Endothelial cell of umbilical vein (primary cell): ENCODE measurements around the gene SLC35E3. TPM values are rescaled to one million over a fixed set of nuclear protein-coding genes. Genes with fewer than 3 reads are reported as not detected.

Source experiments
- BruUV-seq: library from RNA; stranded (reverse); fragments of 400-500 nt; replicated peaks from 2 replicates; lab custom pipeline; 2021; lab: Mats Ljungman, UMichigan
- CTCF ChIA-PET: fragments of 300-600, 350-600 bp; sonication (Branson Sonifier 250); formaldehyde crosslinking; loops from one replicate; lab custom pipeline; 2021; ENCODE audit warnings: antibody characterized with exemption, inconsistent platforms; lab: Charles Lee
- POLR2A ChIA-PET: fragments of 300-600, 350-600 bp; sonication (Branson Sonifier 250); formaldehyde crosslinking; loops from one replicate; lab custom pipeline; 2021; ENCODE audit warnings: antibody characterized with exemption, inconsistent platforms; lab: Charles Lee
- DNase-seq: peaks from one replicate; pipeline ENCODE4 v3.0.0-alpha.2; 2011; ENCODE audit warnings: low read depth, low spot score
- FAIRE-seq: peaks from 2 replicates; lab custom pipeline; 2011; peaks lifted over from hg19 to GRCh38; lab: Jason Lieb, UNC
- H2AFZ ChIP-seq: 2 replicates; pipeline ENCODE4 v1.6.0; 2012; ENCODE audit warnings: low read depth, low read length, control low read depth, inconsistent platforms
- H3K27ac ChIP-seq: 2 replicates; pipeline ENCODE4 v1.5.1; 2011; ENCODE audit warnings: low read depth, mild to moderate bottlenecking, control low read depth, low read length, moderate library complexity; ENCODE audit not compliant: insufficient read depth
- H3K27me3 ChIP-seq, 2 experiments: 2 replicates each; pipeline versions ENCODE4 v1.6.0 to v1.6.1; 2011; ENCODE audit warnings: low read length in 2 of 2, mixed read lengths in 1 of 2; ENCODE audit not compliant: control insufficient read depth in 2 of 2, insufficient read depth in 2 of 2
- H3K36me3 ChIP-seq, 2 experiments: 2 replicates in 1 of 2; 3 replicates in 1 of 2; pipeline ENCODE4 v1.5.1; 2011; ENCODE audit warnings: low read length in 2 of 2, mild to moderate bottlenecking in 1 of 2, moderate library complexity in 1 of 2; ENCODE audit not compliant: control insufficient read depth in 2 of 2, insufficient read depth in 2 of 2; ENCODE audit errors: extremely low read depth in 1 of 2
- H3K4me1 ChIP-seq: 3 replicates; pipeline ENCODE4 v1.5.1; 2011; ENCODE audit warnings: mild to moderate bottlenecking, low read length; ENCODE audit not compliant: control insufficient read depth, insufficient read depth; ENCODE audit errors: extremely low read depth
- H3K4me2 ChIP-seq: 2 replicates; pipeline ENCODE4 v1.6.1; 2011; ENCODE audit warnings: low read length, control low read depth, mixed read lengths; ENCODE audit not compliant: insufficient read depth
- H3K4me3 ChIP-seq, 3 experiments: fragments of 200-600 bp in 1 of 3; sonication (generic), shearing (Covaris generic) in 1 of 3; replicated peaks in 1 of 3; 2 replicates each; pipeline ENCODE4 v1.5.1; 2011 to 2016; ENCODE audit warnings: control low read depth in 3 of 3, low read length in 3 of 3, mild to moderate bottlenecking in 2 of 3, inconsistent platforms in 1 of 3, low read depth in 1 of 3, moderate library complexity in 1 of 3; ENCODE audit not compliant: insufficient read depth in 1 of 3
- H3K79me2 ChIP-seq: 2 replicates; pipeline ENCODE4 v1.6.0; 2012; ENCODE audit warnings: low read length, inconsistent platforms; ENCODE audit not compliant: control insufficient read depth, insufficient read depth
- H3K9ac ChIP-seq: replicated peaks from 2 replicates; pipeline ENCODE3; 2011; ENCODE audit warnings: low read length, control low read depth; ENCODE audit not compliant: insufficient read depth; ENCODE audit errors: extremely low read depth
- H3K9me1 ChIP-seq: replicated peaks from 3 replicates; pipeline ENCODE4 v1.6.0; 2011; ENCODE audit warnings: mild to moderate bottlenecking, low read length; ENCODE audit not compliant: control insufficient read depth, insufficient read depth; ENCODE audit errors: extremely low read depth
- H3K9me3 ChIP-seq: replicated peaks from 2 replicates; pipeline ENCODE4 v1.5.1; 2012; ENCODE audit warnings: low read length, inconsistent platforms; ENCODE audit not compliant: control insufficient read depth, insufficient read depth
- H4K20me1 ChIP-seq: replicated peaks from 2 replicates; pipeline ENCODE3; 2011; ENCODE audit warnings: mild to moderate bottlenecking, low read length; ENCODE audit not compliant: control insufficient read depth, insufficient read depth; ENCODE audit errors: extremely low read depth
- CTCF ChIP-seq, 2 donors: IDR thresholded peaks; 1 replicate in 1 of 2; 2 replicates in 1 of 2; pipeline ENCODE4 v1.5.1; 2011; ENCODE audit warnings: low read length in 2 of 2, mild to moderate bottlenecking in 2 of 2, moderate library complexity in 2 of 2, control low read depth in 1 of 2, inconsistent platforms in 1 of 2, low read depth in 1 of 2; ENCODE audit not compliant: insufficient read depth in 1 of 2; ENCODE audit errors: extremely low read depth in 1 of 2
- EZH2 ChIP-seq: IDR thresholded peaks from 2 replicates; pipeline ENCODE4 v1.6.1; 2012; ENCODE audit warnings: borderline replicate concordance, low read depth, mild to moderate bottlenecking, moderate library complexity, low read length, inconsistent platforms; ENCODE audit not compliant: severe bottlenecking
- FOS ChIP-seq: IDR thresholded peaks from 2 replicates; pipeline ENCODE4 v1.6.1; 2011; ENCODE audit warnings: mild to moderate bottlenecking, low read length, moderate library complexity, borderline replicate concordance; ENCODE audit not compliant: insufficient read depth
- GATA2 ChIP-seq: IDR thresholded peaks from 2 replicates; pipeline ENCODE4 v1.7.0; 2011; ENCODE audit warnings: low read depth, mild to moderate bottlenecking, moderate library complexity, mixed read lengths, low read length; ENCODE audit not compliant: insufficient read length, insufficient read depth
- JUN ChIP-seq: IDR thresholded peaks from 2 replicates; pipeline ENCODE4 v1.6.1; 2011; ENCODE audit warnings: borderline replicate concordance, low read depth; ENCODE audit not compliant: insufficient read length, insufficient read depth
- POLR2A ChIP-seq: IDR thresholded peaks from 2 replicates; pipeline ENCODE4 v1.6.1; 2012; ENCODE audit warnings: low read depth, mild to moderate bottlenecking, control low read depth, low read length
- dilution Hi-C: fragments of 300-500 bp; cut with MboI; formaldehyde crosslinking; loops from one replicate; pipeline ENCODE4 v1.15.0; 2019; ENCODE audit warnings: low sequenced_read_pairs; ENCODE audit not compliant: extremely low pct_ligation_motif_present
- intact Hi-C: fragments of 100-400 bp; cut with micrococcal nuclease; formaldehyde crosslinking; loops from one replicate; pipeline ENCODE4 v1.10.0; 2022
- polyA plus RNA-seq, 4 experiments: library from polyadenylated mRNA; depleted of rRNA in 3 of 4; stranded (reverse) in 3 of 4; unstranded in 1 of 4; fragments of >200 nt; gene quantifications; 2 replicates each; pipeline versions ENCODE4 v1.2.1 to v1.2.3, GENCODE V29; 2011 to 2012; ENCODE audit warnings: missing spikeins in 1 of 4
- total RNA-seq: library from RNA; stranded (reverse); gene quantifications from 2 replicates; pipeline ENCODE4 v1.2.3, GENCODE V29; 2021
- TF ChIP-seq, protein P1 (sequence below): IDR thresholded peaks from 2 replicates; pipeline ENCODE4 v1.6.1; 2011; ENCODE audit not compliant: insufficient read depth, insufficient read length

SLC35E3 gene
- total and polyA plus RNA-seq, 2 donors (not counting 3 experiments of a cell fraction or from before 2014, with no cell fraction given): 8.1 to 13.8 TPM

- Histone ChIP-seq H3K27me3 (no peaks in the 10 kb centered on the region), H3K27ac (no peak overlapping the region), H3K36me3 (no peaks in the 10 kb centered on the region), H3K4me3 (no peak overlapping the region), H3K9ac (no peak overlapping the region), H3K9me1 (no peaks in the 10 kb centered on the region), H3K9me3 (no peaks in the 10 kb centered on the region), H2AFZ (no peak overlapping the region), H3K4me1 (peaks cover 8% of the 10 kb centered on the region), H3K4me2 (no peak overlapping the region), H4K20me1 (no peaks in the 10 kb centered on the region), H3K79me2 (no peaks in the 10 kb centered on the region)
- ChIA-PET CTCF (interaction anchor here (1.0 to 1.4 kb wide), 2 partner anchors 14 to 36 kb away, joined by 3 read pairs; partner anchors contain the start of gene MDM2), POLR2A (no interaction called here)
- no peak for TF ChIP-seq EZH2
- no peak for TF ChIP-seq CTCF (IDR thresholded peaks at IDR 0.05; ENCODE audit: extremely low read depth in 1 of 2, insufficient read depth in 1 of 2, low read depth in 1 of 2, low read length in 2 of 2)
- no peak for TF ChIP-seq POLR2A
- TF ChIP-seq, protein P1, sequence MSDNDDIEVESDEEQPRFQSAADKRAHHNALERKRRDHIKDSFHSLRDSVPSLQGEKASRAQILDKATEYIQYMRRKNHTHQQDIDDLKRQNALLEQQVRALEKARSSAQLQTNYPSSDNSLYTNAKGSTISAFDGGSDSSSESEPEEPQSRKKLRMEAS: no peak
- TF ChIP-seq FOS: no peak
- no peak for TF ChIP-seq GATA2
- TF ChIP-seq JUN: no peak
- dilution Hi-C loops (no loop called here), intact Hi-C loops (no loop called here)
- FAIRE-seq (no peak), DNase-seq (no peak)
- no TSS peak for BruUV-seq
Observed at GRCh38 chr12:68771223-68771925, 25.4 kb downstream of the SLC35E3 start.
